RCC 7860 (cell line): ENCODE data around the gene GDI2.
"Not testable (repeated sequence)": the region's sequence is repeated elsewhere in the genome, so short reads cannot be mapped to it uniquely, and the experiment has no call there.

Experiments used
- DNase-seq: peaks from one replicate; pipeline ENCODE4 v3.0.0-alpha.2; 2015; ENCODE audit warnings: low spot score
- FAIRE-seq: peaks from 2 replicates; lab custom pipeline; 2012; peaks lifted over from hg19 to GRCh38; lab: Jason Lieb, UNC

GDI2 gene

DNA sequence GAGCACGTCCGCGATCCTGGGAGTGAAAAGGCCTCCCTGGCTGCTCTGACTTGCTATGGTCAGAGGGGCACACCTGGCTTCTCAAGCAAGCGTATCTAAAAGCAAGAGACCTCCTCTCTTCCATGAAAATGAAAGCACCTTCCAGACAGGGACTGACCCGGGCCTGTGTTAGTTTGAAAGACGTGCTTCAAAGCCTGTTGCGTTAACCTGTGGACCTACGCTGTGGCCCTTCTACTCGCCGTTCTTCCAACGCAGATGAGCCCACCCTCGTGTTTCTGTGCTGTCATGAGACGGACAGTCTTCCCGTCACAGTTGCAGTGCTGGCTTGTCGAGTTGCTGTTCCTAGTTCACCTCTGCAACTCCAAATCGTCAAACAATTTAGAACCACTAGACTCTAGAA lies 15.5 kb upstream of the GDI2 start:
- FAIRE-seq (no peak), DNase-seq (no peak)

- no peak for FAIRE-seq
These were observed 14.6 kb upstream of the GDI2 start for GRCh38 chr10:5827841-5828240.

GRCh38 chr10:5826511-5826910 lies 13.3 kb upstream of the GDI2 start:
- DNase-seq, FAIRE-seq: not testable (repeated sequence)

More at GRCh38 chr10:5827841-5828240, 14.6 kb upstream of the GDI2 start:
- DNase-seq: no peak

- FAIRE-seq: no peak
- no peak for DNase-seq
These were observed 5.7 kb upstream of the GDI2 start for GRCh38 chr10:5818894-5819293.

DNA sequence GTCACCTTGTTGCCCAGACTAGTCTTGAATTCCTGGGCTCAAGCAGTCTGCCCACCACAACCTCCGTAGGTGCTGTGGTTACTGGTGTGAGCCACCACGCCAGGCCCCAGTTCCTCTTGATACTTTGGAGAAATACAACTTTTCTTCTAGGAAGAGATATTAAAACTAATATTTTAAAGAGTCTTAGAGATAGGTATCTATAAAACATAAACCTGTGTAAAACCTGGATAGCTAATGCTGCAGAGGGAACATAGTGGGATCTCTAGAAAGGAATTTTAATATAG lies 4.8 kb upstream of the GDI2 start:
- FAIRE-seq: no peak
- DNase-seq: no peak

- DNase-seq (no peak), FAIRE-seq (no peak)
These were observed 4.3 kb upstream of the GDI2 start for GRCh38 chr10:5817322-5818047.

- DNase-seq (no peak), FAIRE-seq (no peak)
These were observed 2.9 kb upstream of the GDI2 start for GRCh38 chr10:5816170-5816569.

DNA sequence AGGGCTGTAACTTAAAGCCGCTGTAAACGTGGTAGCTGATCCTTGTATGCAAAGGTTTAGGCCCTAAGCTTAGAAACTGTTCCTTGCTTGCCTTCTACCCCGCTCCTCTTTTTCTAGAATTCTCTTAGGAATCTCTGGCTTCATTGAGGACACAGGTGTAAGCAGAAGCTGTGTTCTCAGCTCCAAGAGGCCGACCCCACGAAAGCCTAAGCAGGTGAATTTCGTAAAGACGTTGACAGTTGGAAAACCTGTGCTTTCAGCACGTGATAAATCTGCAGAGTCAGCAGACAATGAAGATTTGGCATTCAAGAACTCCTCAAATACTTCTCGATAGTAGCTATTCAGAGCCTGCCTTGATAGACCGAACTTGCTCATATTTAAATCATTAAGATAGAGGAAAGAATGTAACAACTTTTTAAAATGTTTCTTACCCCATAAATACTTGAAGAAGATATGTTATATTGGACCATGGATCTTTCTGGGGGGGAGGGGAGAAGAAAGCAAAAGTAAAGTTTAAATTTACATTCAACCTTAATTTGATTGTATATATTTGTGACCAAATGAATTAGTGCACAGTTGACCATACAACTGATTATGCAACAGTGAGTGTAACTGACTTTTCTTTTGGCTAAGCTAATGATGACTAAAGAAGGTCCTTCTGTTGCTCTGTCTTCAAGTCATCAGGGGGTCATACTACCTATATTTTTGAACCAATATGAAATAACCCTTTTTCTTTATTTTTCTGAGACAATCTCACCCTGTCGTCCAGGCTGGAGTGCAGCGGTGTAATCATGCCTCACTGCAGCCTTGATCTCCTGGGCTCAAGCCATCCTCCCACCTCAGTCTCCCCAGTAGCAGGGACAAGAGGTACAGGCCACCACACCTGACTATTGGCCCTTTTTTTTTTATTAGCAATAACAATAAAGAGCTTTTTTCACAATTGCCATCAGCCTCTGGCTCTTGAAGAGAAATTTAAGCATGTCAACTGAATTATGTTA lies 1.2 kb upstream of the GDI2 start:
- no peak for FAIRE-seq

GRCh38 chr10:5813091-5813340 lies 218 bp downstream of the GDI2 start:
- FAIRE-seq: no peak
- DNase-seq: peak; percentile 23

More for the DNA sequence above, 1.2 kb upstream of the GDI2 start:
- DNase-seq: peak; percentile 15

- DNase-seq (no peak), FAIRE-seq (no peak)
These were observed 747 bp downstream of the GDI2 start for GRCh38 chr10:5812283-5813090.

- FAIRE-seq (no peak), DNase-seq (no peak)
These were observed 1.8 kb downstream of the GDI2 start for GRCh38 chr10:5811387-5811821.

DNA sequence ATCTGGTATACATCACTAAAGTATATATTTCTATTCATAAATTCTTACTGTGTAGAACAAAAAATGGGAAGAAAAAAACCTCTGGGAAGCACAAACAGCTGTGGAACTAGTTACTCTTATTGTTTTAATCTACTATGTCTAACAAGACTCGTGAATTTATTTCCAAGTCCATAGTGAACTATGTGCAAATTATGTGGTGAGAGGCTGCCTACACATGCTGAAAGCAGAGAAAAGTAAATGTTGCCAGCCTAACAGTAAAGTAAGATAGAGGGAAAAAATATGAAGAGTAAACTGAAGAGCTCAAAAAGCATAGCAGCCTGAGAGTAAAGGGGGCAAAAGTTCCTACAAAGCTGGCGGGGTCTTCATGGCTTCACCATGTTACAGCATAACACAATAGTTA lies 3.0 kb downstream of the GDI2 start:
- no peak for DNase-seq
- no peak for FAIRE-seq

- no peak for FAIRE-seq
These were observed 3.6 kb downstream of the GDI2 start for GRCh38 chr10:5809527-5810154.

DNA sequence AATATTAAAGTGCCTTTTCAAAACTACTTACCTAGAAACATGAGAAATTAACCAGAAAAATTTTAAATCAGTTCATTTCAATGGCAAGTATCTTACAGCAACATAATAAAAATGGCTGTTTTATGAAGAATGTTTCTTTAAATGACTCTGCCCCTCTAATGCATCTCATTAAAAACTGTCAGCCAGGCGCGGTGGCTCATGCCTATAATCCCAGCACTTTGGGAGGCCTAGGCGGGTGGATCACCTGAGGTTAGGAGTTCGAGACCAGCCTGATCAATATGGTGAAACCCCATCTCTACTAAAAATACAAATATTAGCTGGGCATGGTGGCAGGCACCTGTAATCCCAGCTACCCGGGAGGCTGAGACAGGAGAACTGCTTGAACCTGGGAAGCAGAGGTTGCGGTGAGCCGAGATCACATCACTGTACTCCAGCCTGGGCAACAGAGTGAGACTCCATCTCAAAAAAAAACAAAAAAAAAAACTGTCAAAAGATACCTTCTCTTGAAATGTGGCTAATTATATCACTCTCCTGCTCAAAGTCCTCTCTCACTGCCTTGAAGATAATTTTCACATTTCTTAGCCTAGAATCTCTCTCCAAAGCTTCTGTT lies 4.3 kb downstream of the GDI2 start:
- not testable (repeated sequence) for DNase-seq, FAIRE-seq

More at GRCh38 chr10:5809527-5810154, 3.6 kb downstream of the GDI2 start:
- no peak for DNase-seq

GRCh38 chr10:5806745-5807144 lies 6.5 kb downstream of the GDI2 start:
- no peak for FAIRE-seq
- DNase-seq: no peak

- no peak for FAIRE-seq
- DNase-seq: no peak
These were observed 7.5 kb downstream of the GDI2 start for GRCh38 chr10:5805711-5806110.

GRCh38 chr10:5805260-5805659 lies 8.0 kb downstream of the GDI2 start:
- FAIRE-seq (no peak), DNase-seq (no peak)

DNA sequence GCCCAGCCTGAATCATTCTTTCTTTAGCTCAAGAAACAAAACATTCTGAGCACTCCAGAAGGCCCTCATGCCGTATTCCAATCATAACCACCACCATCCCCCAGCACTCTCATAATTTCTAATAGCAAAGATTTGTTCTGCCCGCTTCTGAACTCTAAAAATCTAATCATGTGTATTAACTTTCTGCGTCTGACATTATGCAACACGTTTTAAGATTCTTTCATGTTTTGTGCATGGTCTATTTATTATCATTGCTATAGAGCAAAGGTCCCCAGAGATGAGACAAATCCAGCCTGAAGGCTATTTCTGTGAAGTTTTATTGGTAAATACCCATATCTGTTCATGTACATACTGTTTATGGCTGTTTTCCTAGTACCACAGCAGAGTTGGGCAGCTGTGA lies 8.8 kb downstream of the GDI2 start:
- FAIRE-seq (no peak), DNase-seq (no peak)

DNA sequence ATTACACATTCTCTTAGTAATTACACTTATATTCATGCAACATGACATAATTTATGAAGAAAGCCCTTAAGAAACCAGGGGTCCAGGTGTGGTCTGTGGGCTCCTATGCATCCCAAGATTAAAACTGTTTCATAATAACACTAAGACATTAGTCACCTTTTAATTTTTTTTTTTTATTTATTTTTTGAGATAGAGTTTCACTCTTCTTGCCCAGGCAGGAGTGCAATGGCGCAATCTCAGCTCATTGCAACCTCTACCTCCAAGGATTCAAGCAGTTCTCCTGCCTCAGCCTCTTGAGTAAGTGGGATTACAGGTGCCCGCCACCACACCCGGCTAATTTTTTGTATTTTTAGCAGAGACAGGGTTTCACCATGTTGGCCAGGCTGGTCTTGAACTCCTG lies 12.5 kb downstream of the GDI2 start:
- DNase-seq (no peak), FAIRE-seq (no peak)

- FAIRE-seq: no peak
- DNase-seq: no peak
These were observed 19.0 kb downstream of the GDI2 start for GRCh38 chr10:5794236-5794635.

GRCh38 chr10:5789626-5790025 lies 23.6 kb downstream of the GDI2 start:
- no peak for FAIRE-seq
- DNase-seq: no peak
